Activated CD8-positive, alpha-beta T cell treated with anti-CD3 and anti-CD28 coated beads for 36 hours (primary cell): Measurements from ENCODE around the gene FCER1G. TPM values are rescaled to one million over a fixed set of nuclear protein-coding genes. Genes with fewer than 3 reads are reported as not detected.
"Not testable (repeated sequence)": the region's sequence is repeated elsewhere in the genome, so short reads cannot be mapped to it uniquely, and the experiment has no call there.

ENCODE experiments used
- ATAC-seq: fragments of 200-7000 bp; cut with Tn5 transposase; one replicate; pipeline ENCODE4 v1.10.0; 2021; ENCODE audit warnings: mild to moderate bottlenecking, moderate library complexity
- CTCF ChIA-PET: fragments of 350-600 bp; sonication (Branson Sonifier 250); formaldehyde crosslinking; loops from one replicate; lab custom pipeline; 2021; ENCODE audit warnings: antibody characterized with exemption; lab: Charles Lee
- POLR2A ChIA-PET: fragments of 350-600 bp; sonication (Branson Sonifier 250); formaldehyde crosslinking; loops from one replicate; lab custom pipeline; 2021; ENCODE audit warnings: antibody characterized with exemption; lab: Charles Lee
- DNase-seq: peaks from one replicate; pipeline ENCODE4 v3.0.0-alpha.2; 2020
- H3K27ac Mint-ChIP-seq: one replicate; pipeline ENCODE4 v1.8.0; 2021; ENCODE audit warnings: mild to moderate bottlenecking, mixed read lengths
- H3K27me3 Mint-ChIP-seq: one replicate; pipeline ENCODE4 v1.8.0; 2021; ENCODE audit warnings: mixed read lengths
- H3K36me3 Mint-ChIP-seq: one replicate; pipeline ENCODE4 v1.8.0; 2021; ENCODE audit warnings: low read depth, mixed read lengths
- H3K4me1 Mint-ChIP-seq: one replicate; pipeline ENCODE4 v1.8.0; 2021; ENCODE audit warnings: low read depth, mixed read lengths
- H3K4me3 Mint-ChIP-seq: one replicate; pipeline ENCODE4 v1.8.0; 2021; ENCODE audit warnings: mild to moderate bottlenecking, moderate library complexity, mixed read lengths
- H3K9me3 Mint-ChIP-seq: one replicate; pipeline ENCODE4 v1.8.0; 2021; ENCODE audit warnings: mixed read lengths
- CTCF ChIP-seq: fragments of 200-600 bp; IDR thresholded peaks from one replicate; pipeline ENCODE4 v1.8.0; 2022; ENCODE audit warnings: antibody characterized with exemption, mild to moderate bottlenecking
- intact Hi-C: fragments of 100-400 bp; cut with micrococcal nuclease; formaldehyde crosslinking; loops from one replicate; pipeline ENCODE4 v1.10.0; 2022
- total RNA-seq, 2 experiments: library from RNA; stranded (reverse); gene quantifications; one replicate each; pipeline ENCODE4 v1.2.3, GENCODE V29; 2021

FCER1G gene
- total RNA-seq, 2 experiments from 2014 or later: 0.60 to 0.81 TPM

GRCh38 chr1:161223805-161224694, 9.0 kb downstream of the FCER1G start:
- Mint-ChIP-seq H3K27me3 (no peaks in the 10 kb centered on the region), H3K4me3 (no peak overlapping the region), H3K27ac (peak overlapping the region; percentile 6), H3K4me1 (peaks cover 43% of the 10 kb centered on the region), H3K9me3 (no peaks in the 10 kb centered on the region), H3K36me3 (peaks cover 11% of the 10 kb centered on the region)
- no peak for ATAC-seq
- ChIA-PET POLR2A (interaction anchor here (0.6 to 9.4 kb wide), 6 partner anchors 8 to 143 kb away, joined by 3 to 82 read pairs (median 4); partner anchors contain the start of genes ADAMTS4 and NDUFS2), CTCF (interaction anchor here (0.7 to 15.8 kb wide), 9 partner anchors 8 to 168 kb away, joined by 3 to 306 read pairs (median 13); partner anchors contain the start of genes ADAMTS4, NDUFS2, NR1I3 and PPOX)
- no peak for TF ChIP-seq CTCF
- DNase-seq: no peak
- intact Hi-C loops: no loop called here

GRCh38 chr1:161224695-161225087, 9.6 kb downstream of the FCER1G start:
- not testable (repeated sequence) for H3K27me3 Mint-ChIP-seq, H3K9me3 Mint-ChIP-seq, ATAC-seq, H3K4me3 Mint-ChIP-seq, DNase-seq
- H3K27ac Mint-ChIP-seq: peak overlapping the region; percentile 87
- H3K36me3 Mint-ChIP-seq: peaks cover 11% of the 10 kb centered on the region
- peaks cover 37% of the 10 kb centered on the region for H3K4me1 Mint-ChIP-seq
- intact Hi-C loops: loop anchor here (5.0 kb wide), 1 partner anchor 68 kb away; no protein-coding TSS in a partner anchor
- ChIA-PET POLR2A (interaction anchor here (0.6 to 9.4 kb wide), 5 partner anchors 8 to 142 kb away, joined by 3 to 82 read pairs (median 4); partner anchors contain the start of genes ADAMTS4 and NDUFS2), CTCF (interaction anchor here (1.3 to 15.8 kb wide), 11 partner anchors 8 to 168 kb away, joined by 3 to 306 read pairs (median 26); partner anchors contain the start of genes ADAMTS4, NDUFS2, PPOX and SDHC)

- CTCF ChIA-PET: interaction anchor here (0.8 to 15.8 kb wide), 26 partner anchors 9 to 215 kb away, joined by 3 to 306 read pairs (median 9); partner anchors contain the start of genes ADAMTS4, NDUFS2, NR1I3 and PPOX
- peaks cover 11% of the 10 kb centered on the region for H3K36me3 Mint-ChIP-seq
- peak overlapping the region; percentile 98 for H3K4me3 Mint-ChIP-seq
- POLR2A ChIA-PET: interaction anchor here (0.8 to 9.4 kb wide), 13 partner anchors 8 to 166 kb away, joined by 3 to 82 read pairs (median 4); partner anchors contain the start of genes ADAMTS4, B4GALT3, FCER1G and NDUFS2
- intact Hi-C loops: loop anchor here (5.0 kb wide), 1 partner anchor 67 kb away; no protein-coding TSS in a partner anchor
- no peak for TF ChIP-seq CTCF
- ATAC-seq: peak; percentile 3
- H3K4me1 Mint-ChIP-seq: peaks cover 34% of the 10 kb centered on the region
- peak overlapping the region; percentile 87 for H3K27ac Mint-ChIP-seq
- no peaks in the 10 kb centered on the region for H3K9me3 Mint-ChIP-seq
- DNase-seq: no peak
- no peaks in the 10 kb centered on the region for H3K27me3 Mint-ChIP-seq
Measured at GRCh38 chr1:161225178-161225533, 10.1 kb downstream of the FCER1G start.

- H3K27me3 Mint-ChIP-seq: no peaks in the 10 kb centered on the region
- ATAC-seq: peak; percentile 96
- DNase-seq: peak; percentile 96
- H3K9me3 Mint-ChIP-seq: no peaks in the 10 kb centered on the region
- intact Hi-C loops: loop anchor here (2.0 to 5.0 kb wide), 2 partner anchors 67 to 157 kb away; no protein-coding TSS in a partner anchor
- peaks cover 32% of the 10 kb centered on the region for H3K4me1 Mint-ChIP-seq
- POLR2A ChIA-PET: interaction anchor here (0.8 to 9.4 kb wide), 14 partner anchors 9 to 165 kb away, joined by 3 to 82 read pairs (median 4); partner anchors contain the start of genes ADAMTS4, B4GALT3, FCER1G and NDUFS2
- H3K27ac Mint-ChIP-seq: peak within 1 kb of the TSS; percentile 95
- H3K4me3 Mint-ChIP-seq: peak within 1 kb of the TSS; percentile 98
- CTCF ChIA-PET: interaction anchor here (0.6 to 15.8 kb wide), 34 partner anchors 9 to 214 kb away, joined by 3 to 306 read pairs (median 5); partner anchors contain the start of genes ADAMTS4, NDUFS2, NR1I3 and PPOX
- peaks cover 11% of the 10 kb centered on the region for H3K36me3 Mint-ChIP-seq
- peak; percentile 62 for TF ChIP-seq CTCF
Measured at GRCh38 chr1:161225534-161226319, 10.6 kb downstream of the FCER1G start, which contains the start of gene TOMM40L. TSS of gene TOMM40L (plus strand) at chr1:161226060. CDS start at chr1:161226490, 430 bp downstream.
